CD4-positive, alpha-beta T cell (primary cell): Measurements from ENCODE around the gene MXI1. TPM values are rescaled to one million over a fixed set of nuclear protein-coding genes. Genes with fewer than 3 reads are reported as not detected.

Experiments
- ATAC-seq: fragments of 200-7000 bp; cut with Tn5 transposase; one replicate; pipeline ENCODE4 v1.10.0; 2022; ENCODE audit warnings: mild to moderate bottlenecking; ENCODE audit not compliant: poor library complexity
- CTCF ChIA-PET: fragments of 350-600 bp; sonication (Branson Sonifier 250); formaldehyde crosslinking; loops from one replicate; lab custom pipeline; 2021; ENCODE audit warnings: antibody characterized with exemption, inconsistent platforms; lab: Charles Lee
- POLR2A ChIA-PET: fragments of 350-600 bp; sonication (Branson Sonifier 250); formaldehyde crosslinking; loops from one replicate; lab custom pipeline; 2021; ENCODE audit warnings: antibody characterized with exemption, inconsistent platforms; lab: Charles Lee
- DNase-seq, 14 experiments: peaks; one replicate each; pipeline ENCODE4 v3.0.0-alpha.2; 2013 to 2020; ENCODE audit warnings: mixed read lengths in 2 of 14
- H3K27ac ChIP-seq, 2 donors: one replicate each; pipeline versions ENCODE4 v1.5.1 to v1.7.0; 2013; ENCODE audit warnings: low read length in 2 of 2, low read depth in 1 of 2, mild to moderate bottlenecking in 1 of 2
- H3K27me3 ChIP-seq, 2 experiments: 1 replicate in 1 of 2; 2 replicates in 1 of 2; pipeline versions ENCODE4 v1.6.1 to v1.7.0; 2013; ENCODE audit warnings: low read length in 2 of 2, control low read depth in 1 of 2, mild to moderate bottlenecking in 1 of 2, moderate library complexity in 1 of 2; ENCODE audit not compliant: insufficient read depth in 2 of 2, control insufficient read depth in 1 of 2
- H3K36me3 ChIP-seq: one replicate; pipeline ENCODE4 v1.6.1; 2013; ENCODE audit warnings: low read length, control low read depth; ENCODE audit not compliant: insufficient read depth
- H3K4me1 ChIP-seq: one replicate; pipeline ENCODE4 v1.6.1; 2013; ENCODE audit warnings: low read length, control low read depth; ENCODE audit not compliant: insufficient read depth
- H3K4me3 ChIP-seq: one replicate; pipeline ENCODE4 v1.5.1; 2013; ENCODE audit warnings: mild to moderate bottlenecking, low read length, moderate library complexity
- H3K9me3 ChIP-seq, 2 experiments: 1 replicate in 1 of 2; 2 replicates in 1 of 2; pipeline versions ENCODE4 v1.6.1 to v1.7.0; 2013; ENCODE audit warnings: low read length in 2 of 2, mild to moderate bottlenecking in 2 of 2, control low read depth in 1 of 2, moderate library complexity in 1 of 2; ENCODE audit not compliant: control insufficient read depth in 1 of 2, insufficient read depth in 1 of 2
- H3K27ac Mint-ChIP-seq: one replicate; pipeline ENCODE4 v1.8.0; 2020; ENCODE audit warnings: mixed read lengths
- H3K27me3 Mint-ChIP-seq: one replicate; pipeline ENCODE4 v1.8.0; 2021; ENCODE audit warnings: mixed read lengths
- H3K36me3 Mint-ChIP-seq: one replicate; pipeline ENCODE4 v1.8.0; 2021; ENCODE audit warnings: low read depth, mixed read lengths
- H3K4me1 Mint-ChIP-seq: one replicate; pipeline ENCODE4 v1.8.0; 2021; ENCODE audit warnings: low read depth, mixed read lengths
- H3K4me3 Mint-ChIP-seq: one replicate; pipeline ENCODE4 v1.8.0; 2020; ENCODE audit warnings: mild to moderate bottlenecking, mixed read lengths
- H3K9me3 Mint-ChIP-seq: one replicate; pipeline ENCODE4 v1.8.0; 2020; ENCODE audit warnings: mixed read lengths
- intact Hi-C, 2 experiments: fragments of 100-400 bp; cut with DNase I in 1 of 2; cut with micrococcal nuclease in 1 of 2; formaldehyde crosslinking; loops; one replicate each; pipeline versions ENCODE4 v1.15.1 to v1.9.0; 2023 to 2025; cut with DNase I, micrococcal nuclease
- total RNA-seq, 174 experiments: library from RNA in 2 of 174; stranded (reverse) in 2 of 174; gene quantifications; one replicate each; pipeline ENCODE4 v1.2.3 and lab custom pipeline; 2021 to 2026
- TF ChIP-seq, protein P1 (sequence below): fragments of 200-600 bp; IDR thresholded peaks from one replicate; pipeline ENCODE4 v1.8.0; 2022; ENCODE audit warnings: antibody characterized with exemption, mild to moderate bottlenecking

MXI1 gene
- total RNA-seq, 2 experiments from 2014 or later: 74.3 to 84.3 TPM

DNA sequence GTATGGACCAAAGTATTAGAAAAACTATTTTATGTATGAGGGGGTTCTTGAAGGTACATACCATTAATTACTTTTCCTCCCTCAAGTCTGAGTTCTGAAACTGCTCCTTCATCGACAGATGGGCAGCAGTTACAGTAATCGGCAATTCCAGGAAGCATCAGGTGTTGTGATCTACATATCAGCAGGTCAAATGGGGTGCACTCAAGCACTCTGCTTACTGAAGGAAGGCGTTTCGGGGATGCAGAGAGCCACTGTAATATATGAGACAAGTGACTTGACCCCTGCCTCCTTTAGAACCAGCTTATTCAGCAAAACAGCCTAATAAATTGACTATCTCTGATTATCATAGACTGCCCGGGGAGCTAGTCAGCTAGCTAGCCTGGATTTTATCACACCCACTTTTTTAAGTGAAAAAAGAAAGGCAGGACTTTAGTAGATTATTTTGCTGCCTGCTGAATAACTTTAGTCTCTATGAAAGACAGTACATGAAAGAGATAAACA is 93.1 kb downstream of the MXI1 start:
- peaks cover 75% of the 10 kb centered on the region for H3K4me1 Mint-ChIP-seq
- intact Hi-C loops: loop anchor here (5.0 to 10.0 kb wide), 3 partner anchors 293 to 614 kb away; partner anchors contain the start of genes ADD3 (in 1 of the 2), BBIP1 (in 1 of the 2) and SHOC2 (in 1 of the 2)
- TF ChIP-seq, protein P1, sequence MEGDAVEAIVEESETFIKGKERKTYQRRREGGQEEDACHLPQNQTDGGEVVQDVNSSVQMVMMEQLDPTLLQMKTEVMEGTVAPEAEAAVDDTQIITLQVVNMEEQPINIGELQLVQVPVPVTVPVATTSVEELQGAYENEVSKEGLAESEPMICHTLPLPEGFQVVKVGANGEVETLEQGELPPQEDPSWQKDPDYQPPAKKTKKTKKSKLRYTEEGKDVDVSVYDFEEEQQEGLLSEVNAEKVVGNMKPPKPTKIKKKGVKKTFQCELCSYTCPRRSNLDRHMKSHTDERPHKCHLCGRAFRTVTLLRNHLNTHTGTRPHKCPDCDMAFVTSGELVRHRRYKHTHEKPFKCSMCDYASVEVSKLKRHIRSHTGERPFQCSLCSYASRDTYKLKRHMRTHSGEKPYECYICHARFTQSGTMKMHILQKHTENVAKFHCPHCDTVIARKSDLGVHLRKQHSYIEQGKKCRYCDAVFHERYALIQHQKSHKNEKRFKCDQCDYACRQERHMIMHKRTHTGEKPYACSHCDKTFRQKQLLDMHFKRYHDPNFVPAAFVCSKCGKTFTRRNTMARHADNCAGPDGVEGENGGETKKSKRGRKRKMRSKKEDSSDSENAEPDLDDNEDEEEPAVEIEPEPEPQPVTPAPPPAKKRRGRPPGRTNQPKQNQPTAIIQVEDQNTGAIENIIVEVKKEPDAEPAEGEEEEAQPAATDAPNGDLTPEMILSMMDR: no peak
- H3K36me3 ChIP-seq: peaks cover 75% of the 10 kb centered on the region
- H3K4me1 ChIP-seq: peaks cover 17% of the 10 kb centered on the region
- H3K27me3 ChIP-seq: no peaks in the 10 kb centered on the region
- POLR2A ChIA-PET: no interaction called here
- DNase-seq: no peak
- no peaks in the 10 kb centered on the region for H3K9me3 Mint-ChIP-seq
- H3K36me3 Mint-ChIP-seq: peaks cover 96% of the 10 kb centered on the region
- no peaks in the 10 kb centered on the region for H3K27me3 Mint-ChIP-seq
- H3K27ac ChIP-seq: no peak overlapping the region
- ATAC-seq: no peak
- H3K4me3 ChIP-seq: no peak overlapping the region
- no peak overlapping the region for H3K27ac Mint-ChIP-seq
- peak overlapping the region; percentile 63 for H3K4me3 Mint-ChIP-seq
- CTCF ChIA-PET: no interaction called here
- no peaks in the 10 kb centered on the region for H3K9me3 ChIP-seq

DNA sequence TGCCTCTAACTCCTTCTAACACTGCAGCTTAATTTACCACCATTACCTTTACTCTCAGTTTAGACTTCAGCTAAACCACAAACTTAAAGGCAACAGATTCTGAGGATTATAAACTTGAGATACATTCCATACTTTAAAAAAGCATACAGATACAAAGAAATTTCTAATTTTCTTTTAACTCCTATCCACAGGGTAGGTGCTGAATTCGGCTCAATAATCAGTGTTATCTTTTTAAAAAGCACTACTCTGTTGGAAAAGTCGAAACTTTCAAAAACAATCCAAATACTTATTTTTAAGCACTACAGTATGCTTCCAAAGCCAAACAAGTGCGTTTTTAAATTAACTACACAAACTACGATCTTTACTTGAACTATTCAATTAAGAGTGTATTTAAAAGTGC is 96.3 kb downstream of the MXI1 start:
- ChIA-PET CTCF (no interaction called here), POLR2A (interaction anchor here (1.9 to 4.5 kb wide), 5 partner anchors 53 to 263 kb away, joined by 10 to 82 read pairs (median 20); partner anchors contain the start of genes DUSP5, MXI1 and SMC3)
- no peaks in the 10 kb centered on the region for H3K9me3 ChIP-seq
- Mint-ChIP-seq H3K27me3 (no peaks in the 10 kb centered on the region), H3K36me3 (peaks cover 65% of the 10 kb centered on the region), H3K4me3 (peak overlapping the region; percentile 91), H3K27ac (peak overlapping the region; percentile 98), H3K4me1 (peaks cover 68% of the 10 kb centered on the region), H3K9me3 (no peaks in the 10 kb centered on the region)
- H3K27me3 ChIP-seq: no peaks in the 10 kb centered on the region
- DNase-seq (no peak), ATAC-seq (no peak)
- TF ChIP-seq, protein P1: no peak
- H3K4me1 ChIP-seq: peaks cover 23% of the 10 kb centered on the region
- peaks cover 43% of the 10 kb centered on the region for H3K36me3 ChIP-seq
- H3K4me3 ChIP-seq: peak overlapping the region; percentile 72
- intact Hi-C loops: loop anchor here (2.0 to 10.0 kb wide), 6 partner anchors 77 to 611 kb away; partner anchors contain the start of genes ADD3 (in 1 of the 2), BBIP1 (in 1 of the 2), DUSP5 (in 1 of the 2) and SHOC2 (in 1 of the 2)
- H3K27ac ChIP-seq: no peak overlapping the region

DNA sequence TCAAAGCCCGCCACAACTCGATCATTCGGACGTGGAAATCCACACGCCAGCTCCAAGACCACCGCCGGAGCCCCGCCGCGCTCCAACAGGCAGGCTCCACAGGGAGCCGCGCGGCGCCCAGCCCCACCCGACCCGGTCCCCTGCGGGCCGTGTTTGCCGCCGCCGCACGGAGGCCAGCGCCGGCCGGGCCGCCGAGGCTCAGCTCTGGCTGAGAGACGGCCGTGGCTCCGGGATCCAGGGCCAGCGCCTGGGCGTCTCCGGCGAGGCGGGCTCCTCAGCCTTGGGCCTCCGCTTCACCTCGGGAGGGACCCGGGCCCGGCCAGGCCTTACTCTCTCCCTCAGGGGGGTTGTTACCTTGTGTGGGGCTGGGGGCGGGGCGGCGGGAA is 97.0 kb downstream of the MXI1 start:
- Mint-ChIP-seq H3K4me3 (peak overlapping the region; percentile 97), H3K27ac (peak overlapping the region; percentile 98), H3K9me3 (no peaks in the 10 kb centered on the region), H3K4me1 (peaks cover 63% of the 10 kb centered on the region), H3K27me3 (no peaks in the 10 kb centered on the region), H3K36me3 (peaks cover 57% of the 10 kb centered on the region)
- intact Hi-C loops: loop anchor here (2.0 to 10.0 kb wide), 6 partner anchors 78 to 610 kb away; partner anchors contain the start of genes ADD3 (in 1 of the 2), BBIP1 (in 1 of the 2), DUSP5 (in 1 of the 2) and SHOC2 (in 1 of the 2)
- H3K4me1 ChIP-seq: peaks cover 23% of the 10 kb centered on the region
- TF ChIP-seq, protein P1: no peak
- peak; percentile 45 for ATAC-seq
- H3K9me3 ChIP-seq: no peaks in the 10 kb centered on the region
- H3K27me3 ChIP-seq: no peaks in the 10 kb centered on the region
- peaks cover 36% of the 10 kb centered on the region for H3K36me3 ChIP-seq
- POLR2A ChIA-PET: interaction anchor here (0.6 to 4.5 kb wide), 25 partner anchors 19 to 616 kb away, joined by 3 to 82 read pairs (median 3); partner anchors contain the start of genes ADD3, DUSP5, MXI1 and SMC3
- H3K27ac ChIP-seq: peak overlapping the region; percentile 74 to 90
- CTCF ChIA-PET: interaction anchor here (1.1 to 3.8 kb wide), 6 partner anchors 78 to 295 kb away, joined by 5 to 21 read pairs (median 8); no protein-coding TSS in a partner anchor
- peak overlapping the region; percentile 72 for H3K4me3 ChIP-seq
- no peak for DNase-seq
